ENCODE results near the gene FOXP1.

Gene FOXP1

GRCh38 chr3:71573181-71573580 lies 10.3 kb downstream of the FOXP1 start:
- Histone ChIP-seq H3K36me3 (ENCODE audit: control insufficient read depth in 1 of 2, insufficient read depth in 2 of 2, low read length in 2 of 2) (no peaks in the 10 kb centered on the region), H4K12ac (ENCODE audit: low read depth, low read length) (no peak overlapping the region), H2AFZ (ENCODE audit: insufficient read depth, low read length, poor library complexity) (no peak overlapping the region), H4K8ac (ENCODE audit: low read depth, low read length) (no peak overlapping the region), H2AK5ac (ENCODE audit: low read length) (no peak overlapping the region), H3K23ac (ENCODE audit: low read length) (no peak overlapping the region), H3K9me3 (ENCODE audit: insufficient read depth, low read depth, low read length) (no peaks in the 10 kb centered on the region), H2BK12ac (ENCODE audit: low read length) (no peak overlapping the region), H3K4ac (ENCODE audit: low read depth, low read length) (no peak overlapping the region), H3K79me1 (ENCODE audit: low read length) (no peaks in the 10 kb centered on the region), H3K27me3 (ENCODE audit: insufficient read depth, low read length) (no peaks in the 10 kb centered on the region), H3K79me2 (ENCODE audit: control insufficient read depth, insufficient read depth, low read length, poor library complexity) (no peaks in the 10 kb centered on the region), H3K4me1 (ENCODE audit: control insufficient read depth in 1 of 2, insufficient read depth in 2 of 2, low read length in 2 of 2) (no peaks in the 10 kb centered on the region), H3K4me3 (ENCODE audit: low read depth, low read length) (no peak overlapping the region), H4K91ac (ENCODE audit: low read depth, low read length) (no peak overlapping the region), H3K9ac (ENCODE audit: low read length) (no peak overlapping the region), H3K27ac (ENCODE audit: low read depth, low read length) (no peak overlapping the region), H3K14ac (ENCODE audit: low read length) (no peak overlapping the region), H2BK120ac (ENCODE audit: insufficient read depth, low read length, poor library complexity) (no peak overlapping the region), H3K4me2 (ENCODE audit: low read length) (no peak overlapping the region), H3K18ac (ENCODE audit: low read length) (no peak overlapping the region), H2BK5ac (ENCODE audit: low read depth, low read length, poor library complexity) (no peak overlapping the region)
- no peak for DNase-seq
- no CpG with 5 or more reads among the region's 5 CpGs for WGBS (ENCODE audit: extremely low coverage, insufficient coverage, insufficient read length)

DNA sequence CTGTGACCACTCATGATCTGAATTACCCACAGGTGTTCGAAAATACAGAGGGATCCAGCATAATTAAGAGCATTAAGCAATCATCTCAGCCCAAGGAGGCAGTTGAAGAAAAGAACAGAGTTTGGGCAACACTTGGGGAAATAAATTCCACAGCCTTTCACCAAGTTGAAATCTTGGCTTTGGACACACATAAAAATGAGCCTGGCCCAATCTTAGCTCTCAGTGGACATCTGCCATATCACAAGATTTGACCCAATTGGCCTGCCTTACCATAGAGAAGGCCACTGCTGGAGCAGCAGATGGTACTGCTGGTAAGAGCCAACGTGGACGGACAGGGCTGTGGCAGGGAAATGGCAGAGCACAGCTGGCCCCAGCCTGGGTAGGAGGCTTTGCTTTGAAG lies 13.0 kb downstream of the FOXP1 start:
- H3K4ac ChIP-seq (ENCODE audit: low read depth, low read length), result no peak overlapping the region
- no peaks in the 10 kb centered on the region for H3K4me1 ChIP-seq (ENCODE audit: control insufficient read depth in 1 of 2, insufficient read depth in 2 of 2, low read length in 2 of 2)
- H3K27ac ChIP-seq (ENCODE audit: low read depth, low read length), result no peak overlapping the region
- no peak overlapping the region for H4K12ac ChIP-seq (ENCODE audit: low read depth, low read length)
- no peak overlapping the region for H2BK120ac ChIP-seq (ENCODE audit: insufficient read depth, low read length, poor library complexity)
- WGBS (ENCODE audit: extremely low coverage, insufficient coverage, insufficient read length), result no CpG with 5 or more reads among the region's 3 CpGs
- no peak overlapping the region for H2BK12ac ChIP-seq (ENCODE audit: low read length)
- no peaks in the 10 kb centered on the region for H3K79me1 ChIP-seq (ENCODE audit: low read length)
- H3K18ac ChIP-seq (ENCODE audit: low read length), result no peak overlapping the region
- H3K4me3 ChIP-seq (ENCODE audit: low read depth, low read length), result no peak overlapping the region
- no peaks in the 10 kb centered on the region for H3K9me3 ChIP-seq (ENCODE audit: insufficient read depth, low read depth, low read length)
- H4K91ac ChIP-seq (ENCODE audit: low read depth, low read length), result no peak overlapping the region
- H2AFZ ChIP-seq (ENCODE audit: insufficient read depth, low read length, poor library complexity), result no peak overlapping the region
- H3K23ac ChIP-seq (ENCODE audit: low read length), result no peak overlapping the region
- H3K79me2 ChIP-seq (ENCODE audit: control insufficient read depth, insufficient read depth, low read length, poor library complexity), result no peaks in the 10 kb centered on the region
- H2BK5ac ChIP-seq (ENCODE audit: low read depth, low read length, poor library complexity), result no peak overlapping the region
- no peak overlapping the region for H3K4me2 ChIP-seq (ENCODE audit: low read length)
- no peak overlapping the region for H3K9ac ChIP-seq (ENCODE audit: low read length)
- H2AK5ac ChIP-seq (ENCODE audit: low read length), result no peak overlapping the region
- H4K8ac ChIP-seq (ENCODE audit: low read depth, low read length), result no peak overlapping the region
- H3K27me3 ChIP-seq (ENCODE audit: insufficient read depth, low read length), result no peaks in the 10 kb centered on the region
- no peaks in the 10 kb centered on the region for H3K36me3 ChIP-seq (ENCODE audit: control insufficient read depth in 1 of 2, insufficient read depth in 2 of 2, low read length in 2 of 2)
- H3K14ac ChIP-seq (ENCODE audit: low read length), result no peak overlapping the region
- no peak for DNase-seq

- H3K14ac ChIP-seq (ENCODE audit: low read length), result no peak overlapping the region
- H3K27me3 ChIP-seq (ENCODE audit: insufficient read depth, low read length), result no peaks in the 10 kb centered on the region
Observed at GRCh38 chr3:71568207-71568606, 15.3 kb downstream of the FOXP1 start.

GRCh38 chr3:71566776-71567175 lies 16.8 kb downstream of the FOXP1 start:
- Histone ChIP-seq H3K36me3 (ENCODE audit: control insufficient read depth in 1 of 2, insufficient read depth in 2 of 2, low read length in 2 of 2) (no peaks in the 10 kb centered on the region), H4K8ac (ENCODE audit: low read depth, low read length) (no peak overlapping the region), H2BK12ac (ENCODE audit: low read length) (no peak overlapping the region), H2AFZ (ENCODE audit: insufficient read depth, low read length, poor library complexity) (no peak overlapping the region), H3K9me3 (ENCODE audit: insufficient read depth, low read depth, low read length) (no peaks in the 10 kb centered on the region), H3K18ac (ENCODE audit: low read length) (no peak overlapping the region), H3K27ac (ENCODE audit: low read depth, low read length) (no peak overlapping the region), H4K91ac (ENCODE audit: low read depth, low read length) (no peak overlapping the region), H2BK120ac (ENCODE audit: insufficient read depth, low read length, poor library complexity) (no peak overlapping the region), H4K12ac (ENCODE audit: low read depth, low read length) (no peak overlapping the region), H3K4me1 (ENCODE audit: control insufficient read depth in 1 of 2, insufficient read depth in 2 of 2, low read length in 2 of 2) (no peaks in the 10 kb centered on the region), H3K79me2 (ENCODE audit: control insufficient read depth, insufficient read depth, low read length, poor library complexity) (no peaks in the 10 kb centered on the region), H3K23ac (ENCODE audit: low read length) (no peak overlapping the region), H3K4me2 (ENCODE audit: low read length) (no peak overlapping the region), H3K27me3 (ENCODE audit: insufficient read depth, low read length) (no peaks in the 10 kb centered on the region), H2AK5ac (ENCODE audit: low read length) (no peak overlapping the region), H3K4me3 (ENCODE audit: low read depth, low read length) (no peak overlapping the region), H3K9ac (ENCODE audit: low read length) (no peak overlapping the region), H3K14ac (ENCODE audit: low read length) (no peak overlapping the region), H3K4ac (ENCODE audit: low read depth, low read length) (no peak overlapping the region), H3K79me1 (ENCODE audit: low read length) (no peaks in the 10 kb centered on the region), H2BK5ac (ENCODE audit: low read depth, low read length, poor library complexity) (no peak overlapping the region)
- DNase-seq, result no peak

More at GRCh38 chr3:71568207-71568606, 15.3 kb downstream of the FOXP1 start:
- Histone ChIP-seq H2BK120ac (ENCODE audit: insufficient read depth, low read length, poor library complexity) (no peak overlapping the region), H3K23ac (ENCODE audit: low read length) (no peak overlapping the region), H3K27ac (ENCODE audit: low read depth, low read length) (no peak overlapping the region), H3K79me1 (ENCODE audit: low read length) (no peaks in the 10 kb centered on the region), H3K4me3 (ENCODE audit: low read depth, low read length) (no peak overlapping the region), H3K9me3 (ENCODE audit: insufficient read depth, low read depth, low read length) (no peaks in the 10 kb centered on the region), H2BK5ac (ENCODE audit: low read depth, low read length, poor library complexity) (no peak overlapping the region), H2BK12ac (ENCODE audit: low read length) (no peak overlapping the region), H4K91ac (ENCODE audit: low read depth, low read length) (no peak overlapping the region), H3K4ac (ENCODE audit: low read depth, low read length) (no peak overlapping the region), H4K12ac (ENCODE audit: low read depth, low read length) (no peak overlapping the region), H3K4me2 (ENCODE audit: low read length) (no peak overlapping the region), H2AFZ (ENCODE audit: insufficient read depth, low read length, poor library complexity) (no peak overlapping the region), H3K36me3 (ENCODE audit: control insufficient read depth in 1 of 2, insufficient read depth in 2 of 2, low read length in 2 of 2) (no peaks in the 10 kb centered on the region), H3K9ac (ENCODE audit: low read length) (no peak overlapping the region), H2AK5ac (ENCODE audit: low read length) (no peak overlapping the region), H3K18ac (ENCODE audit: low read length) (no peak overlapping the region), H3K4me1 (ENCODE audit: control insufficient read depth in 1 of 2, insufficient read depth in 2 of 2, low read length in 2 of 2) (no peaks in the 10 kb centered on the region), H4K8ac (ENCODE audit: low read depth, low read length) (no peak overlapping the region), H3K79me2 (ENCODE audit: control insufficient read depth, insufficient read depth, low read length, poor library complexity) (no peaks in the 10 kb centered on the region)
- DNase-seq, result no peak

GRCh38 chr3:71565976-71566375 lies 17.6 kb downstream of the FOXP1 start:
- Histone ChIP-seq H3K79me2 (ENCODE audit: control insufficient read depth, insufficient read depth, low read length, poor library complexity) (no peaks in the 10 kb centered on the region), H4K8ac (ENCODE audit: low read depth, low read length) (no peak overlapping the region), H2BK5ac (ENCODE audit: low read depth, low read length, poor library complexity) (no peak overlapping the region), H2BK12ac (ENCODE audit: low read length) (no peak overlapping the region), H4K12ac (ENCODE audit: low read depth, low read length) (no peak overlapping the region), H3K4me2 (ENCODE audit: low read length) (no peak overlapping the region), H2AFZ (ENCODE audit: insufficient read depth, low read length, poor library complexity) (no peak overlapping the region), H3K79me1 (ENCODE audit: low read length) (no peaks in the 10 kb centered on the region), H3K4ac (ENCODE audit: low read depth, low read length) (no peak overlapping the region), H2BK120ac (ENCODE audit: insufficient read depth, low read length, poor library complexity) (no peak overlapping the region), H3K4me3 (ENCODE audit: low read depth, low read length) (no peak overlapping the region), H3K9ac (ENCODE audit: low read length) (no peak overlapping the region), H3K27ac (ENCODE audit: low read depth, low read length) (no peak overlapping the region), H3K18ac (ENCODE audit: low read length) (no peak overlapping the region), H3K23ac (ENCODE audit: low read length) (no peak overlapping the region), H4K91ac (ENCODE audit: low read depth, low read length) (no peak overlapping the region), H3K14ac (ENCODE audit: low read length) (no peak overlapping the region), H3K4me1 (ENCODE audit: control insufficient read depth in 1 of 2, insufficient read depth in 2 of 2, low read length in 2 of 2) (no peaks in the 10 kb centered on the region), H3K27me3 (ENCODE audit: insufficient read depth, low read length) (no peaks in the 10 kb centered on the region), H3K36me3 (ENCODE audit: control insufficient read depth in 1 of 2, insufficient read depth in 2 of 2, low read length in 2 of 2) (no peaks in the 10 kb centered on the region), H3K9me3 (ENCODE audit: insufficient read depth, low read depth, low read length) (no peaks in the 10 kb centered on the region), H2AK5ac (ENCODE audit: low read length) (no peak overlapping the region)
- no CpG with 5 or more reads among the region's 8 CpGs for WGBS (ENCODE audit: extremely low coverage, insufficient coverage, insufficient read length)
- no peak for DNase-seq

Data from trophoblast cell (in vitro differentiated cells and primary cell).